HepG2 (cell line): ENCODE data around the gene SPART.

Source experiments
- BRD4 ChIP-seq: sonication (generic); formaldehyde crosslinking; IDR thresholded peaks from 2 replicates; pipeline ENCODE4 v1.4.0; 2020; ENCODE audit warnings: missing genetic modification reagents
- PCBP2 ChIP-seq: fragments of 200-400 bp; formaldehyde crosslinking; optimal IDR thresholded peaks from 2 replicates; pipeline ENCODE3; 2018; ENCODE audit warnings: low read length, low read depth; ENCODE audit not compliant: poor library complexity, severe bottlenecking
- TBL1XR1 ChIP-seq: fragments of 150-350 bp; IDR thresholded peaks from 2 replicates; pipeline ENCODE4 v1.6.1; 2014; ENCODE audit warnings: borderline replicate concordance, low read length; ENCODE audit not compliant: partially characterized antibody
- THAP8 ChIP-seq: sonication (generic); formaldehyde crosslinking; IDR thresholded peaks from 2 replicates; pipeline ENCODE4 v1.5.1; 2020; ENCODE audit warnings: missing genetic modification reagents, mild to moderate bottlenecking, borderline replicate concordance
- TRIM24 ChIP-seq: sonication (generic); formaldehyde crosslinking; IDR thresholded peaks from 2 replicates; pipeline ENCODE4 v1.8.0; 2022; ENCODE audit warnings: mild to moderate bottlenecking, missing genetic modification reagents
- TF ChIP-seq, protein P1 (sequence below): sonication (generic); formaldehyde crosslinking; IDR thresholded peaks from 2 replicates; pipeline ENCODE4 v1.5.0; 2020; ENCODE audit warnings: mild to moderate bottlenecking, missing genetic modification reagents, moderate library complexity

- TF ChIP-seq THAP8 (no peak), TBL1XR1 (no peak), TRIM24 (no peak), BRD4 (no peak), PCBP2 (no peak)
- TF ChIP-seq, protein P1, sequence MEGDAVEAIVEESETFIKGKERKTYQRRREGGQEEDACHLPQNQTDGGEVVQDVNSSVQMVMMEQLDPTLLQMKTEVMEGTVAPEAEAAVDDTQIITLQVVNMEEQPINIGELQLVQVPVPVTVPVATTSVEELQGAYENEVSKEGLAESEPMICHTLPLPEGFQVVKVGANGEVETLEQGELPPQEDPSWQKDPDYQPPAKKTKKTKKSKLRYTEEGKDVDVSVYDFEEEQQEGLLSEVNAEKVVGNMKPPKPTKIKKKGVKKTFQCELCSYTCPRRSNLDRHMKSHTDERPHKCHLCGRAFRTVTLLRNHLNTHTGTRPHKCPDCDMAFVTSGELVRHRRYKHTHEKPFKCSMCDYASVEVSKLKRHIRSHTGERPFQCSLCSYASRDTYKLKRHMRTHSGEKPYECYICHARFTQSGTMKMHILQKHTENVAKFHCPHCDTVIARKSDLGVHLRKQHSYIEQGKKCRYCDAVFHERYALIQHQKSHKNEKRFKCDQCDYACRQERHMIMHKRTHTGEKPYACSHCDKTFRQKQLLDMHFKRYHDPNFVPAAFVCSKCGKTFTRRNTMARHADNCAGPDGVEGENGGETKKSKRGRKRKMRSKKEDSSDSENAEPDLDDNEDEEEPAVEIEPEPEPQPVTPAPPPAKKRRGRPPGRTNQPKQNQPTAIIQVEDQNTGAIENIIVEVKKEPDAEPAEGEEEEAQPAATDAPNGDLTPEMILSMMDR (CRISPR knock-in tag): no peak
Observed at GRCh38 chr13:36362914-36363313, 16.7 kb upstream of the SPART start.
